Activated T-cell treated with anti-CD3 and anti-CD28 coated beads, Interleukin-2, amount 50 U/mL, for 72 hours (primary cell): Measurements from ENCODE around the gene SRSF4. TPM values are rescaled to one million over a fixed set of nuclear protein-coding genes. Genes with fewer than 3 reads are reported as not detected.
A peak's percentile ranks its signal among the peaks of the same experiment; 100 is the strongest.

Experiments used
- ATAC-seq, 2 donors: fragments of 150-1000 bp; cut with Tn5 transposase; replicated peaks in 1 of 2; 2 replicates each; pipeline ENCODE4 v1.10.0; 2021; ENCODE audit warnings: moderate library complexity in 2 of 2, mild to moderate bottlenecking in 1 of 2
- DNase-seq, 2 donors: peaks; one replicate each; pipeline ENCODE4 v3.0.0; 2021 to 2022; ENCODE audit warnings: mixed read lengths in 1 of 2
- H3K27ac Mint-ChIP-seq: one replicate; pipeline ENCODE4 v1.8.0; 2022; ENCODE audit warnings: mild to moderate bottlenecking, moderate library complexity, mixed read lengths
- H3K27me3 Mint-ChIP-seq: one replicate; pipeline ENCODE4 v1.8.0; 2022; ENCODE audit warnings: low read depth, mixed read lengths
- H3K36me3 Mint-ChIP-seq, 2 donors: one replicate each; pipeline ENCODE4 v1.8.0; 2022; ENCODE audit warnings: mixed read lengths in 2 of 2, mild to moderate bottlenecking in 1 of 2; ENCODE audit not compliant: insufficient read depth in 2 of 2
- H3K4me1 Mint-ChIP-seq: one replicate; pipeline ENCODE4 v1.8.0; 2022; ENCODE audit warnings: low read depth, mixed read lengths
- H3K4me3 Mint-ChIP-seq, 2 donors: one replicate each; pipeline ENCODE4 v1.8.0; 2022; ENCODE audit warnings: mild to moderate bottlenecking in 2 of 2, mixed read lengths in 2 of 2, moderate library complexity in 2 of 2
- H3K9me3 Mint-ChIP-seq, 2 donors: one replicate each; pipeline ENCODE4 v1.8.0; 2022; ENCODE audit warnings: mixed read lengths in 2 of 2
- total RNA-seq, 2 donors: library from RNA; stranded (reverse); gene quantifications; one replicate each; pipeline ENCODE4 v1.2.3, GENCODE V29; 2022

The SRSF4 gene
- total RNA-seq, 2 donors from 2014 or later: 123 to 141 TPM

- Mint-ChIP-seq H3K27ac (no peak overlapping the region), H3K27me3 (no peaks in the 10 kb centered on the region), H3K4me3 (no peak overlapping the region), H3K4me1 (no peaks in the 10 kb centered on the region), H3K9me3 (no peaks in the 10 kb centered on the region), H3K36me3 (peaks cover 3 to 7% of the 10 kb centered on the region in 2 donors)
- ATAC-seq (no peak), DNase-seq (no peak)
These were observed 29.7 kb upstream of the SRSF4 start for GRCh38 chr1:29211086-29212030.

GRCh38 chr1:29210278-29211085 is 28.8 kb upstream of the SRSF4 start:
- ATAC-seq (peak in 1 of 2 donors; percentile 32), DNase-seq (no peak)
- peaks cover 3 to 7% of the 10 kb centered on the region in 2 donors for H3K36me3 Mint-ChIP-seq
- no peaks in the 10 kb centered on the region for H3K4me1 Mint-ChIP-seq
- H3K4me3 Mint-ChIP-seq: no peak overlapping the region
- H3K27ac Mint-ChIP-seq: peak overlapping the region; percentile 14
- H3K9me3 Mint-ChIP-seq: no peaks in the 10 kb centered on the region
- H3K27me3 Mint-ChIP-seq: no peaks in the 10 kb centered on the region

- no peaks in the 10 kb centered on the region for H3K27me3 Mint-ChIP-seq
- no peak overlapping the region for H3K4me3 Mint-ChIP-seq
- no peaks in the 10 kb centered on the region for H3K4me1 Mint-ChIP-seq
- no peaks in the 10 kb centered on the region for H3K9me3 Mint-ChIP-seq
- ATAC-seq (no peak), DNase-seq (no peak)
- peaks cover 2 to 7% of the 10 kb centered on the region in 2 donors for H3K36me3 Mint-ChIP-seq
- H3K27ac Mint-ChIP-seq: peak overlapping the region; percentile 3
These were observed 27.5 kb upstream of the SRSF4 start for GRCh38 chr1:29209173-29209572.

- Mint-ChIP-seq H3K4me1 (no peaks in the 10 kb centered on the region), H3K27ac (no peak overlapping the region), H3K9me3 (no peaks in the 10 kb centered on the region), H3K27me3 (no peaks in the 10 kb centered on the region), H3K36me3 (peaks cover 3 to 6% of the 10 kb centered on the region in 2 donors), H3K4me3 (no peak overlapping the region)
- ATAC-seq (no peak), DNase-seq (no peak)
These were observed 26.7 kb upstream of the SRSF4 start for GRCh38 chr1:29208442-29208841.

GRCh38 chr1:29202584-29203340 is 21.1 kb upstream of the SRSF4 start:
- Mint-ChIP-seq H3K27ac (peak overlapping the region; percentile 2), H3K27me3 (no peaks in the 10 kb centered on the region), H3K4me1 (peaks cover 17% of the 10 kb centered on the region), H3K9me3 (no peaks in the 10 kb centered on the region), H3K4me3 (no peak overlapping the region), H3K36me3 (peaks cover 2% of the 10 kb centered on the region in 2 donors)
- ATAC-seq (peak; percentile 96 to 97), DNase-seq (peak; percentile 92 to 94)

GRCh38 chr1:29202053-29202452 is 20.4 kb upstream of the SRSF4 start:
- Mint-ChIP-seq H3K27ac (peak overlapping the region; percentile 2), H3K27me3 (no peaks in the 10 kb centered on the region), H3K9me3 (no peaks in the 10 kb centered on the region), H3K4me3 (no peak overlapping the region), H3K36me3 (peaks cover 2% of the 10 kb centered on the region in 2 donors), H3K4me1 (peaks cover 17% of the 10 kb centered on the region)
- ATAC-seq (no peak), DNase-seq (no peak)

- peaks cover 17% of the 10 kb centered on the region for H3K4me1 Mint-ChIP-seq
- H3K4me3 Mint-ChIP-seq: no peak overlapping the region
- peaks cover 2% of the 10 kb centered on the region in 2 donors for H3K36me3 Mint-ChIP-seq
- no peak overlapping the region for H3K27ac Mint-ChIP-seq
- DNase-seq: peak in 1 of 2 donors; percentile 11
- peak in 1 of 2 donors; percentile 14 for ATAC-seq
- H3K27me3 Mint-ChIP-seq: no peaks in the 10 kb centered on the region
- H3K9me3 Mint-ChIP-seq: no peaks in the 10 kb centered on the region
These were observed 19.9 kb upstream of the SRSF4 start for GRCh38 chr1:29201595-29202051.

- peaks cover 2% of the 10 kb centered on the region in 2 donors for H3K36me3 Mint-ChIP-seq
- ATAC-seq: no peak
- peaks cover 17% of the 10 kb centered on the region for H3K4me1 Mint-ChIP-seq
- no peaks in the 10 kb centered on the region for H3K27me3 Mint-ChIP-seq
- no peaks in the 10 kb centered on the region for H3K9me3 Mint-ChIP-seq
- H3K4me3 Mint-ChIP-seq: no peak overlapping the region
- no peak for DNase-seq
- H3K27ac Mint-ChIP-seq: no peak overlapping the region
These were observed 19.4 kb upstream of the SRSF4 start for GRCh38 chr1:29200906-29201594.

GRCh38 chr1:29197993-29198392 is 16.3 kb upstream of the SRSF4 start:
- no peak overlapping the region for H3K27ac Mint-ChIP-seq
- no peaks in the 10 kb centered on the region for H3K9me3 Mint-ChIP-seq
- ATAC-seq (no peak), DNase-seq (no peak)
- H3K4me3 Mint-ChIP-seq: no peak overlapping the region
- no peaks in the 10 kb centered on the region for H3K27me3 Mint-ChIP-seq
- H3K36me3 Mint-ChIP-seq: peaks cover 0 to 2% of the 10 kb centered on the region in 2 donors
- H3K4me1 Mint-ChIP-seq: peaks cover 17% of the 10 kb centered on the region

GRCh38 chr1:29197590-29197924 is 15.9 kb upstream of the SRSF4 start:
- Mint-ChIP-seq H3K36me3 (peaks cover 0 to 2% of the 10 kb centered on the region in 2 donors), H3K4me1 (peaks cover 13% of the 10 kb centered on the region), H3K4me3 (no peak overlapping the region), H3K27me3 (no peaks in the 10 kb centered on the region), H3K27ac (no peak overlapping the region), H3K9me3 (no peaks in the 10 kb centered on the region)
- ATAC-seq (peak; percentile 73 to 84), DNase-seq (peak; percentile 18 to 34)

- Mint-ChIP-seq H3K9me3 (no peaks in the 10 kb centered on the region), H3K27ac (no peak overlapping the region), H3K36me3 (peaks cover 0 to 2% of the 10 kb centered on the region in 2 donors), H3K27me3 (no peaks in the 10 kb centered on the region), H3K4me1 (peaks cover 9% of the 10 kb centered on the region), H3K4me3 (no peak overlapping the region)
- DNase-seq (no peak), ATAC-seq (peak in 1 of 2 donors; percentile 13)
These were observed 15.3 kb upstream of the SRSF4 start for GRCh38 chr1:29196863-29197589.

- no peak overlapping the region for H3K4me3 Mint-ChIP-seq
- H3K4me1 Mint-ChIP-seq: peaks cover under 1% of the 10 kb centered on the region
- no peak for DNase-seq
These were observed 14.2 kb upstream of the SRSF4 start for GRCh38 chr1:29195881-29196291.

More at GRCh38 chr1:29195881-29196291, 14.2 kb upstream of the SRSF4 start:
- H3K9me3 Mint-ChIP-seq: no peaks in the 10 kb centered on the region
- ATAC-seq: no peak
- H3K27ac Mint-ChIP-seq: no peak overlapping the region
- no peaks in the 10 kb centered on the region for H3K27me3 Mint-ChIP-seq
- H3K36me3 Mint-ChIP-seq: peaks cover 0 to 1% of the 10 kb centered on the region in 2 donors
